GM21619 (cell line): Measurements from ENCODE around the gene IPO7.

Source experiments
- ATAC-seq: cut with Tn5 transposase; IDR thresholded peaks from one replicate; pipeline ENCODE4 v1.9.1; 2021; ENCODE audit not compliant: unreplicated experiment

The IPO7 gene

DNA sequence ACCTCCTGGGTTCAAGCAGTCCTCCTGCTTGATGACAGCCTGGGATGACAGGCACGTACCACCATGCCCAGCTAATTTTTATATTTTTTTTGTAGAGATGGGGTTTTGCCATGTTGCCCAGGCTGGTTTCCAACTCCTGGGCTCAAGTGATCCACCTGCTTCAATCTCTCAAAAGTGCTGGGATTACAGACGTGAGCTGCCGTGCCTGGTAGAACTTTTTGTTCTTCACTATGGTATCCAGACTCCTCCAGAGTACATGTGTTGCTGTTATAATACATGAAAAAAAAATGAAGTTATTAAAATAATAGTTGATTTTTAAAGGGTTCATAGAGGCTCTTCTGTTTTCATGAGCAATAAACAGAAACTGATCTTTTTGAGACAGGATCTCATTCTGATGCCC, 105.9 kb downstream of the IPO7 start:
- no peak for ATAC-seq

- no peak for ATAC-seq
These were observed 109.0 kb downstream of the IPO7 start for GRCh38 chr11:9493492-9493891.

- ATAC-seq: no peak
These were observed 109.9 kb downstream of the IPO7 start for GRCh38 chr11:9494316-9494715.

DNA sequence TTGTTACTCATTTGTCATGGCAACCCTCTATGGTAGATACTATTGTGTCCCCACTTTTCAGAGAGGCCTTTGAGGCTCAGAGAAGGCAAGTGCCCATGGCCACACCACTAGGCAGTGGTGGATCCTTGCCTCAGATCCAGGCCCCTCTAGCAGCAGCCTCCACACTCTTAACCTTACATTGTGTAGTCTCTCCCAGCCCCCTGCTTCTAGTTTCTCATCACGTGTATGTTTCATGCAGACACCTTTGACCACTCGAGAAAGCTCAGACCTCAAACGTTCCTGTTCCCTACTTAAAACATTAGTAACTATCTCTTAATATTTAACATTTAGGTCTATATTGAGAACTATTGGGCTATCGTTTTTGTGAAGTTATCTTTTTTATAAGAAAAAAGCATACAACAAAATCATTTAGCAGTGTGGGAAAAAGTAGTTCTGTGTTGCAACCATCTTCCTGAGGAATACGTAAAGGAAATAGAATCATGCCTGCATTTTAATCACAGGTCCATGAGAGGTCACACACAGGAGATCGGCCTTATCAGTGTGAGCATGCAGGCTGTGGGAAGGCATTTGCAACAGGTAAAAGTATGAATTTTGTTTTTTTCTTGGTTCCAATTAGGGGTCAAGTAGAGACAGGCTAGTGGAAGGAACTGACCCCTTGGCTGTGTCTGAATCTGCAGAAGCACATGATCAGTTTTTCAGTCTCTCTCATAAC, 111.5 kb downstream of the IPO7 start:
- ATAC-seq: no peak
